Stimulated activated CD8-positive, alpha-beta memory T cell treated with anti-CD3 and anti-CD28 coated beads, Interleukin-4, amount 100 ng/mL, for 4 hours (primary cell): ENCODE measurements around the gene EXOSC3.

Experiments used
- DNase-seq, 2 donors: peaks; one replicate each; pipeline ENCODE4 v3.0.0-alpha.2; 2020; ENCODE audit warnings: low read depth in 2 of 2, low spot score in 1 of 2

The EXOSC3 gene

GRCh38 chr9:37739222-37739621, 45.6 kb downstream of the EXOSC3 start:
- DNase-seq: no peak

GRCh38 chr9:37732952-37733351, 51.9 kb downstream of the EXOSC3 start:
- DNase-seq: no peak

DNA sequence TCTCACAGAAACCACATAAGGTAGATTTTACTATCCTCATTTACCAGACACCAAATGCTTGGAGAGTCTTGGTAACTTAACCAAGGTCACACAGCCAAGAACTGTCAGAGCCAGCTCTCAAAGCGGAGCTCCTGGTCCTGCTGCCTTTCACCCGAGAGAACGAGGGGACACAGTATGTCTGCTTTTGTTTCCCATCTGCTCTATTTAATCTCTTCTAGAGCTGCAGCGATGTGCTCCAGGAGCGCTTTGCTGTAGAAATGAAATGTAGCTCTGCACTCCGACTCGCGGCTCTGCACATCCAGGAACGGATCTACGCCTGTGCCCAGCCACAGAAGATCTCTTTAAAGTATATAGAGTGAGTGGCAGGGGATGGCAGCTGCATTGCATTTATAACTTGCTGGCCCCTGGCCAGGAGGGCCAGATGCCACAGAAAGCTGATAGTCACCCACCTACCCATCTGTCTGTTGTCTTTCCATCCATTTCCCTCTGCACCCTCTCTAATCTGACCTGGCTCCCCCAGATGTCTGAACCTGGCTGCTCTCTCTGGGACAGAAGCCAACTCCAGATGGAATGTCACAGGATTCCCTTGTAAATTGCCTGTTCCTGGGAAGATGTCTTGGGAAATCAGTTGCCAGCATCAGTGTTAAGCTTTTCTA, 52.6 kb downstream of the EXOSC3 start:
- no peak for DNase-seq

DNA sequence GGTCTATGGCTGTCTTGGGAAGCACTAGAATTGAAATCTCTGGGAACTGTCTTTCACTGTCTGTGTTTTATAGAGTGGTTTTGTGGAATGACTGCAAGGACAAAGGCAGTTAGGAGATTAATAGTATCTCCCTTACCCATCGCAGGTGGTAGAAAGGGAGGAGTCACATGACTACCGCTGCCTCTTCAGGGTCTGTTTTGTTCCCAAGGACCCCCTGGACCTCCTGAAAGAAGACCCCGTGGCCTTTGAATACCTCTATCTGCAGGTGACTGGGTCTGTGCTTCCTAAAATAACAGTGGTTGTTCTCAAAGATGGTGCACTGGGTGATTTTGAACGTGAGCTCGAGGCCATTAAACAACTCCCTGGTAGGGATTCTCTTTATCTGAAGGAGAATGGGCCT, 54.0 kb downstream of the EXOSC3 start:
- DNase-seq: no peak

DNA sequence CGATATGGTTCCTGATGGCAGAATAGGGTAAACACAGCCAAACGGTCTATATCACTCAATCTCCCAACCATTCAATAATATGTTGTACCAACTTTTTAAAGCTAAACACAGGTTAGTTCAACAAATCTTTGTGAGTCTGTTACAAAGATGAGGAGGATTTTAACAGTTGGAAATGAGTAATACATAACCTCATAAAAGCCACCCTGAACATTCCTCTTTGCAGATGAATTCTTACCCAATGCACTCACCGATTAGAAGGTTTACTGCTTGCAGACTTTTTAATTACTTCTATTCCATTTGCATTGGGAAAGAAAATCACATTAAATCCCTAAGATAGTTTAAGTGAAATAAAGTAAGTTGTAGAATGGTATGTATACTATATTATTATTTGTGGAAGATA, 54.6 kb downstream of the EXOSC3 start:
- no peak for DNase-seq
